DMS79 (cell line): ENCODE measurements around the gene UBL3.

ENCODE experiments used
- DNase-seq: peaks from one replicate; lab custom pipeline; 2025; lab: John Stamatoyannopoulos, UW

UBL3 gene

DNA sequence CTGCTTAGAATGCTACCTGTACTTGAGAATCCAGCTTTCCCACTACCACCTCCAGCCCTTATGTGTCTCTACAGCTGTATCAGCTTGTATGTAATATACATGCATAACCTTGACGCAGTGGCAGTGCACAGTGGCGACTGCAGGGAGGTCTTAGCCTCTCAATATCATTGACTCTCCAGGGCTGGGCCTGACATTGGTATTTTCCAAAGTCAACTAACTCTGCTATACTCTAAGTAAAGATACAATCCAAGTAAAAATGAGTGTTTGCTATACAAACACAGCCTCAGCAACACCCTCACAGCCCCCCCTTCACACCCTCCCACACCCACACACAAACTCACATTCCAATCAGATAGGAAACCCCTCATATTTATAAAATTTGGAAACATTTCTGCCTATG lies 6.7 kb upstream of the UBL3 start:
- DNase-seq = no peak

DNA sequence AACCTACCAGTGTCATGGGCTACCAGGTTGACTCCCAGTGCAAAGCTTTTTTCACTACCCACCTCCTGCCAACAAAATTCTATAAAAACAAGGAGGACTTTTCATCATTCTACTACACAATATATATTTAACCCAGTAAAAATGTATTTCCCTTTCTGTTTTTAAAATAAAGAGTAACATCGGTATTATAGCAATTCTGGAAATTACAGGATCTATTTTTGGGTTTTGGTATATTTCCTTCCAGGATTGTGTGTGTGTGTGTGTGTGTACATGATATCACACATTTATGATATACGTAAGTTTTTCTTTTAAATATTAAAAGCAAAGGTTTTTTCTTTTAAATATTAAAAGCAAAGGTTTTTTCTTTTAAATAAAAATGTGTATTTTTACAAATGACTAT lies 6.0 kb upstream of the UBL3 start:
- no peak for DNase-seq

DNA sequence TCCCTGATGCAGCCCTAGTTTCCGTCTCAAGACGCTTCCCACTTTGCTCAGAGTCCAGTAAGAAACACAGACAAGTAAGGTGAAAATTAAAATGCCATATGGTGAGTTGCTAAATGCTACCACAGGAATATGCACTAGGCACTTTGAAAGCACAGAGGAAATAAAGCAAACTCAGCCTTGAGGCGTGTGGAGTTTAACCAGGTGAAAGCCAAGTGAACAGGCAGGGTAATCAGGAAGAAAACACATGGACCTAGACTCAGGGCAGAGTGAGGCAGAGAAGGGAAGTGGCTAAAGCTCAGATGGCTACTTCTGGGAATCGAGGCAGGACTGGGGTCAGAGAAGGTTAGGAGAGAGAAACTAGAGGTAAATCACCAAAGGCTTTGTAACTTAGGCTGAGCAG lies 5.4 kb upstream of the UBL3 start:
- DNase-seq = no peak

DNA sequence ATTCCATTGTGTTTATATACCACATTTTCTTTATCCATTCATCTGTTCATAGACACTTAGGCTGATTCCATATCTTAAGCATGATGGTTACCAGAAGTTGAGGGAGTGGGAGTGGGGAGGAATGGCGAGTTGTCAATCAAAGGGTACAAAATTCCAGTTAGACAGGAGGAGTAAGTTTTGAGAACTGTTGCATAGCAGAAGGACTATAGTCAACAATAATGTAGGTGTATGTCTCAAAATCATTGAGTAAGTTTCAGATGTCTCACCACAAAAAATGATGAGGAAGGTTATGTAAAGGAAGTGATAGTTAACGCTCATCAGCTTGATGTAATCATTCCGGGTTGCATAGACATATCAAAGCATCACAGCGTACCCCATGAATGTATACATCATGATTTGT lies 4.6 kb upstream of the UBL3 start:
- DNase-seq = no peak

DNA sequence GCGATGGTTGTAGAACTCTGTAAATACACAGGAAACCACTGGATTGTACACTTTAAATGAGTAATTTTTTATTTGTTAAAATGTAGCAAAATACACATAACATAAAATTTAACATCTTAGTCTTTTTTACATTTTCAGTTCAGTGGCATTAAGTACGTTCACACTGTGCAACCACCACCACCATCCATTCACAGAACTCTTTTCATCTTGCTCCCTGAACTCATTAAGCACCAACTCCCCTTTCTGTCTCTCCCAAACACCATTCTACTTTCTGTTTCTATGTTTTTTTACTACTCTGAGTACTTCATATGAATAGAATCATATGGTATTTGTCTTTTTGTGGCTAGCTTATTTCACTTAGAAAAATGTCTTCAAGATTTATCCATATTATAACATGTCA lies 2.7 kb upstream of the UBL3 start:
- no peak for DNase-seq

DNA sequence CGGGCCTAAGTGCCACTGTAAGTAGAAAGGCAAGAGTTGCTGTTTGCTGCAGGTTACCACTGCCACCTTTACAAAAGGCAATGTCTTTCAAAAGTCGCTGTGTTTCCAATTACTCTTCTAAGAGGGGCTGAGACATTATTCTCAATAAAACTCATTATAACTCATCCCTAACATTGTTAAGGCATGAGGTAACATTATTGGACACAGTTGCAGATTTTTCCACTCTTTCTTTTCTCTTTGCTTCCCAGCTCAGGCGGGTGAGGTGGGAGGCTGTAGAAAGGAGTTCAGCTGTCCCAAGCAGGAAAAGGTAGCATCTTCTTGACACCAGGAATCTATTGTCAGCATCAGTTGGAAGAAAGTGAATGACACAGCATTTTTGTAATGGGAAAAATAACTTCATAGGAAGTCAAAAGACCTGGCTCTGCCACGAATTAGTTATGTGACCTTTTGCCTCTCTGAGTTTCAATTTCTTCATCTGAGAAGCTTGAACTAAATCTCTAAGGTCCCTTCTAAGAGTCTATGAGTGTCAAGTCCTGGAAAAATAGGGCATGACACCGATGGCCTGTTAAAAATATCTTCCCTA lies 2.1 kb upstream of the UBL3 start:
- DNase-seq = no peak

DNA sequence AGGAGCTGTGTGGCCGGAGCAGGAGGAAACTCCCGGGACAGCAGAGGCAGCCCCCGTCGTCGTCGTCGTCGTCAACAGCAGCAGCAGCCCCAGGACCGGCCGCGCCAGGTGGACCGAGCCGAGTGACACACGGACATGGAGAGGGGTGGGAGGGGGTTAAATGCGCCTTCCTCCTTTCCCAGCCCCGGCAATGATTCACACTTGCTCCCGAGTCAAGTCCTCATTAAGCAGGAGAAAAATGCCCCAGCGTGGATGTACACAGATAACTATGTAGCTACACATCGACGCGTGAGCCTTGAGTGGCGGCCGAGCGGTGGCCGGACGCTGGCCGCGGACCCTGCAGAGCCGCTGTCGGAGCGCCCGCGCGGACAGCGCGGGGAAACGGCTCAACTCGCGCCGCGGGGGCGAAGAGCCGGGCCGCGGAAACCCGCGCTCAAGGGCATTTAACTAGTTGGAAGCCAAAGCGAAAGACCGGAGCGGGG lies 645 bp downstream of the UBL3 start:
- peak; percentile 14 for DNase-seq

DNA sequence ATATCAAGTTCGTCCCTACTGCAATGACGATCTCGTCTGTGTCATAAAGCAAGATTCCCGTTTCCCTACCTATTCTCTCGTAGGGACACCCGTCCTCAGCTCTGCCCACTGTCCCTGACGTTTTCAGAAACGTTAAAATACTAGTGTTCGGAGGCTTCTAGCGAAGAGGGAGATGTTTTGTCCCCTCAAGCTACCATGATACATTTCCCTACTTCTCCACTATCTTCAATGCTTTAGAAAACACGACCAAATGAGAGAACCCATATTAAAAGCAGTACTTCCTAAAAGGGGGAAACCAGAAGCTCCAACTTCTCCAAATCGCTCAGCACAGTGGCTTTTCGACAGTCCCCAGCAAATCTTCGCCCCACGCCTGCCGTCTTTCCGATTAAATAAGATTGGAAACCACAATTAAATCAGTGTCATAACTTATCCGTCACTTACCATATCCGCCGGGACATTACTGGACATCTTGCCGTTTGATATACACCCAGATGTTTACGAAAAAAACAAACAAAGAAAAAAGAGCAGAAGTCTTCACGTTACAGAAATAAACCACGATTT lies 1.3 kb downstream of the UBL3 start:
- no peak for DNase-seq

DNA sequence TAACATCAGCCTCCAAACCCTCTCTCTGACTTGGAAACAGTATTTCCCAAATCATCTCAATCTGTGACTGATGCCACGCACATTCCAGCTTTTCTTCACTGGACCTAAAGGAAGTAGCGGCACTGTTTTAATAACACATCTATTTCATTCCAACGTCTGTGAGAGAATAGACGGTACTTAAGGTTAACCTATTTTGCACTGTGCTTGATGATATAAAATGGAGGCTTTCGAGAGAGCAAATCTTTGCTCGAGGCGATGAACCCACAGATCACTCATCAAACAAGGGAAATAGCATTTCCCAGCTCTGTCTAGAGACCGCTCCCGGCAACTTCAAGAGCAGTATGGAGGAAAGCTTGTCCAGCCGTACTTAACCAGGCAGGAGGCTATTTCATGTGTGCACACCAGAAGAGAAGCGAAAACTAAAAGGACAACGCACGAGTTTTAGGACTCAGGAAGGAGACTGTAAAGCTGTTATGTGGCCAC lies 2.9 kb downstream of the UBL3 start:
- peak; percentile 4 for DNase-seq

DNA sequence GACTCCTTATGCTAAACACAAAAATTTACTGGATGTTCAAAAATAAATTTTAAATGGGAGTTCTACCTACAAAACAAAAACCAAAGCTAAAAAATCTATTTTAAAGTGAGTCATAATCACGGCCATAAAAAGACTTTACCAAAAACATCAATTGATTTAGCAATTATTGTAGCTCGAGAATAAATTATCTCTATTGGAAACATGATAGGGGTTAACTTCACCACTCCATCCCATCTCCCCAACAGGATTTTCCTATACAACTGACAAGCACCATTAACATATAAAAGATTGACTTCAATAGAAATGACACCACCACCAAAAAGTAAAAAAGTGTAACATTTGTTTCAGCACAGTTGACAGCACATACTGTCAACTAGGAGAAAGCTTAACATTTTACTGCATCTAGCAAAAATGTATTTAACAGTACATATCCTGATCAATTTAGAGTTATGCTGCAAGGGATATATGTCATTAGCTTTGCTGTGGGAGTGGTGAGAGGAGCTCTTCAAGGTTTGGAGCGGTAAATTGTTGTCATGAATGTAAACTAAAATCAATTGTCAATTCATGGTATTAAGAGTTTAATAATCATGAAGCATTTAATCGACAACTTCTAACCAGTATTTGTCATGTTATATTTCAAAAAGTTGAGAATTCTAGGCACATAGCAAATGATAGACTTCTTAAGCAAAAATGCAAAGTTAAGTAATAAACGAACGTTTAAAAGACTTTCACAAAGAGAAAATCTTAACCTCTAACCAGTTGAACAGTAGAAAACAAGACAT lies 3.8 kb downstream of the UBL3 start:
- no peak for DNase-seq

DNA sequence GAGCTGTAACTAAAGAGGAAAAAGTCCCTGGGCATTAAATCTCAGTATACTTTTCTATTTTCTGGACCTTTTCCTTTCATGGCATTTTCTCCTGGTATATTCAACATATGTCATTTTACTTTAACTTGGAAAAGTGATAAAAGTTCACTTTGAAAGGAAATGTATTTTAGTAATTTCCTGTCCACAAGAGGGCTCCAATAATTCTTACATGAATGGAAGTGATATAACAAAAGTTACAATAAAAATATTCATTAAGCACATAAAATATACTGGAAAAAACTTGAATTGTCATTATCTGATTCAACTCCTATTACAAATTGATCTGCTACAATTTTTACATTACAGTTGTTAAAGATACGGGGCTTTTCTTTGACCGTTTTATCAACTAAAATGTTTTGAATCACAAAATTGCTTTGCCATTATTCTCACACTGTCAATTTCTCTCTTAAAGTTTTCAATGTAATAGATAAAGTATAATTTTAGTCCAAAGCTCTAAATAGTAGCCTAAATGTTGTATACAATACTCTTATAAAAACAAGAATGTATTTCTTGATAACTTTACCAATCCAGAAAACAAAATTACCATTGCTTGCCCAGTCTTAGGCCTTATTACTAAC lies 4.9 kb downstream of the UBL3 start:
- DNase-seq = no peak

DNA sequence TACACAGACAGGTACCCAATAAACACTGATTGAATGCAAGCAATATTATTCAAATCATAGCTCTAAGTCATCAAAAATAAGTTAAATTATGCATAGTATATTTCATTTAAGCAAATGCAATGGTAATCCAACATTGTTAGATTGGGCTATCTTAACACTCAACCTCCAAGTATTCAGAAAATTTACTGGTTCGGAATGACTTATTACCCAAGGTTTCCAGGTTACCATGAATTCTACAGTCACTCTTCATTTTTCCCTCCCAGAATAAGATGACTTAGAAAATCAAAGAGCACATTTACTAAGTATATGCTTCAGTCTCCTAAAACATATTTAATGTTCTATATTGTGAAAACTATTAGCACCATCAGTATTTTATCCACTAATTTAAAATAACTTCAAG lies 6.0 kb downstream of the UBL3 start:
- DNase-seq = no peak

DNA sequence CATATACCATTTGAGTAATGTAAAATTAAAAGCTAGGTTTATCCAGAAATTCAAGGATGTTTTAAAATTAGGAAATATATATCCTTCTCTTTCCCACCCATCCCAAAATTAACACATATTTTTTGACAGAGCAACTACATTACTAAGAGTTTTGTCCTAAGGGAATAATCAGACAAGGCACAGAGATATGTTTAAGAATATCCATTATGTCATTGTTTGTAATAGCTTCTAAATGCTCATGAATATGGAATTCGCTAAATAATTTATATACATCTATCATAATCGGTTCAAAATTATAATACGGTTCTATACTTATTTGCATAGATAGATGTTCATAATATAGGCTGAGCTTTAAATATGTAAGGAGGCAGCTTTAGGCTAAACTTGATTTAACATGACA lies 9.8 kb downstream of the UBL3 start:
- DNase-seq = no peak

DNA sequence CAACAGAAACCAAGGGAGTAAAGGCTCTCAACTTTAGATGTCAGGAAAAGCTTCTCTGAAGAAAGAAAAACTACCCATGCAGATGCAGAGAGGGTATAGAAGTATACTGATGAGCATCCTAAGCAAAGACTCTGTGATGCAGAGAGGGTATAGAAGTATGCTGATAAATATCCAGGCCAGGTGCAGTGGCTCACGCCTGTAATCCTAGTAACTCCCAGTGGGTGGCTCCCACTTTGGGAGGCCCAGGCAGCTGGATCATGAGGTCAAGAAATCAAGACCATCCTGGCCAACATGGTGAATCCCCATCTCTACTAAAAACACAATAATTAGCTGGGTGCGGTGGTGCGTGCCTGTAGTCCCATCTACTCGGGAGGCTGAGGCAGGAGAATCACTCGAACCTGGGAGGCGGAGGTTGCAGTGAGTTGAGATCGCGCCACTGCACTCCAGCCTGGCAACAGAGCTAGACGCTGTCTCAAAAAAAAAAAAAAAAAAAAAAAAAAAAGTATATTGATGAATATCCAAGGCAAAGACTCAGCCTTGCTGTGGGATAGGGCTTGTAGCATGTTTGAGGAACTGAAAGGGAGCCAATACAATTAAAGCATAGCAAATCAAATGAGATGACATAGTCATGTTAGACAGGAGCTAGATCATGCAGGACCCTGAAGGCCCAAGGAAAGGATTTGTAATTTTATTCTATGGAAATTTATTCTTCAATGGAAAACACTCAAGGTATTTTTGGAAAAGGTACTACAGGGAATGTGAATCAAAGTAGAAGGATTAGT lies 14.9 kb downstream of the UBL3 start:
- DNase-seq = no peak

DNA sequence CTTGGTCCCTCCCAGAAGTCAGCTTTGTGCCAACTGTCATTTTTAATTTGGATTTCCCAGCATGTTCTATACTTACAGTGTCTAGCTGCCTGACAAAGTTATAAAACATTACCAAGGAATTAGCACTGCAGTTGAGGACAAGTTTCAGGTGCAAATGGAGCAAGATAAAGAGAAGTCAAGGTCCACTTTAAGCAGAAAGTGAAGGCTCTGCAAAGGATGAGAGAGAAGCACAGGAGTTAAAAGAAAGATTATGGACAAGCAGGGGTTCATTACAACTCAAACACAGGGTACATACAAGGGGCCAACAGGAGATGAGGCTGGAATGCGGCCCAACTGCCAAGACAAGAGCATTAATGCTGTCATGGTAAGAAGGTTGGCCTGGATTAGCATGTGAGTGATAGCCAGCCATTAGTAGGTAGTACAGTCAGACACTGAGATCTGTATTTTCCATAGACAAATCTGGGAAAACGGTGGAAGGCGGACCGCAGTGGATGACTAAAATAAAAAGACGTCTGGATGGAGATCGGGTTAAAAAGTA lies 17.6 kb downstream of the UBL3 start:
- no peak for DNase-seq

DNA sequence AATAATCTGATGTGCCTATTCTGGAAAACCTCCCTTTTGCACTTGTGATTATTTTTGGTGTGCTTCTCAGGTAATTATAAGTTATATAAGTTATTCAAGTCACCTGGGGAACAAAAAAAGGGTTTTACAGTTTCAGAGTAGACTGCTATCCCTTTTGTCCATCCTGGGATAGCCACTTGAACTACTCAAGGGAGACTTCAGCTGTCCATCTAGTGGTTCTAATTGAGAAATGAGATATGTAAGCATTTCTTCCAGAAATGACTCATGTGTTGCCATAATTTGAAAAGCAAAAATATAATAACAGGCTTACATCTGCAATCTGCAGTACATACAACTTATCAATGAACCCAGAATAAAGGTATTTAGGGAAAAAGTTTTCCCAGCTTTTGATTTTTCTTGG lies 20.4 kb downstream of the UBL3 start:
- no peak for DNase-seq

DNA sequence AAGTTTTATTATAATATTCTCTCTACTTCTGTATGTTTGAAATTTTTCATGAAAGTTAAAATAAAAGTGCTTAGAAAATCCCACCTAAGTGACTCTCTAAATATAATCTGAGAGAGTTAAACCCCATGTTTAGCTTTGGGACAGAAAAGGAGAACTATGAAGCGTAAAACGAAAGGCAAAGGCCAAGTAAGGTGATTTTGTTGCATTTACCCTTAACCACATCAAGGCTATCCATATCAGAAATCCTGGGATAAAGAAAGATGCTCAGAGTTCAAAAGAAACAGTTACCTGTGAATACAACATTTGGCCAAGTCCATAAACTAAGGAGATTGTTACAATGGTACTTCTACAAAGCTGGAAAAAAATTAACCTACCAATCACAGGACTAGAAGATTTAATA lies 31.3 kb downstream of the UBL3 start:
- DNase-seq = no peak

DNA sequence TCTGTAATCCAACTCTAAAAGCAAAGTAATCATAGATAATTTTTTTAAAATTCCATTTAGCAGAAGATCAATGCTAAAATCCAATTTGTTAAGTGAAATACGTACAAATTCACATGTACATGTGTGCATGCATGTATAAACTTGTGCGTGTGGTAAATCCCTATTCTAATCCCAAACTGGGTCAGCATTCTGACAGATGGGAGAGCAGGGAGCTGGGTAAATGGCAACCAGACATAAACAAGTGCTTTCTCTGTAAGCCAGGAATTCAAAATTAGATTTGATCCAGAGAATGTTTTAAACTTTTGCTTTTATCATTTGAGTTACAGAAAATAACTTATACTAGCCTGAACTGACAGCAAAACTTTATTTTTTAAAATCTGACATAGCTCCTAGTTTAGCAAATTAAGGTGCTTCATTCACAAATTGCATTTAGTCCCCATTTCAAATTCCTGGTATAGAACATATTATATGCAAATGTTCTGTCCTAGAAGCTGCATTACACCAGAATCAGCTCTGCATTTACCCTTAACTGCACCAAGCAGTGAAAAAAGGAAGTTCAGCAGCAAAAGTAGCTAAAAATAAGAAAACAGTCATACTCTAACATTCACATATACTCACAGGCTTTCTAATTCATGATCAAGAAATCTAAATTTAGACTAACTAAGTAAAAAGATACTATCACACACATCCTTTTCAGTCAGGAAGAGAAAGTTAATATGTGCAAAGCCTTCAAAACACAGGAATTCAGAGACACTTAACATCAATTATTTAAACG lies 32.6 kb downstream of the UBL3 start:
- no peak for DNase-seq

DNA sequence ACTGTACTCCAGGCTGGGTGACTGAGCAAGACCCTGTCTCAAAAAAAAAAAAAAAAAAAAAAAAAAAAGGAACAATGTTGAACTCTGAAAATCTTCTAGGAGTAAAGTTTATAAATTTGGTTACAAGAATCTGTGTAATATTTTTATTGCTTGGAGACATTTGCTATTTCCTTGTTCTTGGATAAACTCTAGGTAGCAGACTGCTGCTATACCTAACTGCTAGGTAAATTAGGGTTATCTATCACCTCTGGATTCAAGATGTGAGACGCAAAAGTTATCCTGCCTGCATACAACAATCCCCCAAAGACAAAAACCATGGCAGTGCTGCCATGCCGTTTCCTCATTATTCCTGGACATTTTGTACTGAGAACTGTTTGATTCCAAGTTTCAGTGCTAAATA lies 33.7 kb downstream of the UBL3 start:
- DNase-seq = no peak

DNA sequence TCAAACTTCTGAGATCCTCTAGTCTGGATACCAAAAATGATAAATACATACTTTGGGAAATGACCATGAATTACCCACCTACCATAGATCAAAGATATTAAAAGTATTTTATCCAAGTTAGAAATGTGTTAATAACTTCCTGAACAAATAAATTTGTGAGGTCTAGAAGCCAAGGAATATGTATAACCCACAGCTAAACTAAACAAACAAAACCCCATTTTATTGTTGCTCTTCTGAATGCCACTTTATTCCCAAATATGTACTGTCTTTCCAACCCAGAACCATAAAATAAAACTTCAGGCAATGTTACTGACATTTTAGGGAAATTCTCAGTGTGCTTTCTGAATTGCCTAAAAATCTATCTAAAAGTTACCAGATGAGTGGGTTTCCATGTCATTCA lies 35.1 kb downstream of the UBL3 start:
- no peak for DNase-seq

DNA sequence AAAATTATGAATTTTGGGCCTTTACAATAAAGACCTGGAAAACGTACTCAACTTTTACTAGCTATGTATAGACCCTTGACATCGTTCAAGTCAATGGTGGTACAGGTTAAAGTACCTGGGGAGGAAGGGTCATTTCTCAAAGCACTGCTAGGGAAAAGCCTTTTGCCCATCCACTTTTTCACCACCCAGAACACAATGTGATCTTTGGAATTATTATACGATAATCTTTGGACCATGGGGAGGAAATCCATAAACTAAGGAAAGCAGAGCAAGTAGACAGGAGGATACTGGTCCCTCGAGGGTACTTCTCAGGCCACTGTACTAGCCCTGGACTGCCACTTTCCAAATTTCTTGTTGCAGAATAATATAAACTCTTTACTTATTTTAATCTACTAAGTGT lies 39.5 kb downstream of the UBL3 start:
- no peak for DNase-seq
